Activated T-helper 2 cell treated with anti-CD3 and anti-CD28 coated beads, Interferon-gamma antibody, Interleukin-2, Interleukin-4, amounts not matched to agents 10 μg/mL and 5 μg/mL and 100 μg/mL, durations not matched to agents 14 hours and 24 hours and 36 hours (primary cell): Measurements from ENCODE around the gene RIN3. TPM values are rescaled to one million over a fixed set of nuclear protein-coding genes. Genes with fewer than 3 reads are reported as not detected.
"Not testable (repeated sequence)": the region's sequence is repeated elsewhere in the genome, so short reads cannot be mapped to it uniquely, and the experiment has no call there.

Experiments used
- DNase-seq: peaks from one replicate; pipeline ENCODE4 v3.0.0; 2021; ENCODE audit warnings: low spot score
- H3K27ac Mint-ChIP-seq: one replicate; pipeline ENCODE4 v1.8.0; 2021; ENCODE audit warnings: mixed read lengths
- H3K27me3 Mint-ChIP-seq: one replicate; pipeline ENCODE4 v1.8.0; 2021; ENCODE audit warnings: low read depth, mixed read lengths
- H3K36me3 Mint-ChIP-seq: one replicate; pipeline ENCODE4 v1.8.0; 2021; ENCODE audit warnings: low read depth, mixed read lengths
- H3K4me1 Mint-ChIP-seq: one replicate; pipeline ENCODE4 v1.8.0; 2021; ENCODE audit warnings: low read depth, mixed read lengths
- H3K4me3 Mint-ChIP-seq: one replicate; pipeline ENCODE4 v1.8.0; 2021; ENCODE audit warnings: low read depth, mild to moderate bottlenecking, moderate library complexity, mixed read lengths
- H3K9me3 Mint-ChIP-seq: one replicate; pipeline ENCODE4 v1.8.0; 2021; ENCODE audit warnings: mixed read lengths
- intact Hi-C: fragments of 100-400 bp; cut with micrococcal nuclease; formaldehyde crosslinking; loops from one replicate; pipeline ENCODE4 v1.15.1; 2023
- total RNA-seq: library from RNA; stranded (reverse); gene quantifications from 2 replicates; pipeline ENCODE4 v1.2.3, GENCODE V29; 2022

RIN3 gene
- total RNA-seq, 1 donor from 2014 or later = 21.1 TPM

DNA sequence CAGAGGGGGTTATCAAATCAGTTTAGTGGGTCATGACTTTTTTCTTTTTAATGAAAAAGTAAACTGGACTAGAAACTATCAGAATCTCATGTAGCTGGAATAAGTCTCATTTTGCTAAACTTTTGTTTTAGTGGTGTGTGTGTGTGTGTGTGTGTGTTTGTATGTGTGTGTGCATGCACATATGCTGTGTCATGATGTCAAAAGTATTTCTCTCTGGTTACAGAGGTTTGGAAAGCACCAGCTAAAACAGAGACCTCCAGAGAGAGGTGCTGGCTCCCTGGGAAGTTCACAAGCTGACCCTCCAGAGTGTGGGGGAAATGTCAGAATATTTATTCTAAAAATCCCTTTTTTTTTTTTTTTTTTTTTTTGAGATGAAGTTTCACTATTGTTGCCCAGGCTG lies 120.1 kb downstream of the RIN3 start:
- no peak overlapping the region for H3K27ac Mint-ChIP-seq

DNA sequence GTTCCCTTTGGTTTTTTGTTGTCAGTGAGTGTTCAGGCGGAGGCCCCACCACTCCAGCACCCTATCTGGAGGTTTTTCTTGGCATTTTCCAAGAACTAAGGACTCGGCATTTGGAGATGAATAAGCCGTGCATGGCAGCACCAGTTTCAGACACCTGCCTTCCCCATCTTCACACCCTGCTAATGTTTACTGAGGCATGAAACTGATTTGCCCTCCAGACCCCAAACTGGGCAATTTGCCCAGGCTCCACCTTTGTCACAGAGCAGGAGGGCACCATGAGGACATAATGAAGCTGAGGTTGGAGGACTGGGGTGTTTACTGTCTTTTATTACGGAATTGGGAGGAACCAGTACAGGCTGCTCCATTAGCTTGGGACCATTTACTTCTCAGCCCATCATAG lies 121.5 kb downstream of the RIN3 start:
- Mint-ChIP-seq H3K4me3 (no peak overlapping the region), H3K27me3 (peaks cover 13% of the 10 kb centered on the region), H3K9me3 (no peaks in the 10 kb centered on the region), H3K4me1 (peaks cover 4% of the 10 kb centered on the region), H3K27ac (no peak overlapping the region), H3K36me3 (no peaks in the 10 kb centered on the region)
- intact Hi-C loops = no loop called here
- no peak for DNase-seq

More for the DNA sequence above, 120.1 kb downstream of the RIN3 start:
- Mint-ChIP-seq H3K27me3 (peaks cover 10% of the 10 kb centered on the region), H3K36me3 (peaks cover 3% of the 10 kb centered on the region), H3K4me3 (no peak overlapping the region), H3K9me3 (peaks cover 5% of the 10 kb centered on the region), H3K4me1 (peaks cover 4% of the 10 kb centered on the region)
- DNase-seq = no peak
- intact Hi-C loops = no loop called here

- Mint-ChIP-seq H3K4me1 (peaks cover 4% of the 10 kb centered on the region), H3K27me3 (peaks cover 13% of the 10 kb centered on the region), H3K36me3 (no peaks in the 10 kb centered on the region), H3K27ac (no peak overlapping the region), H3K4me3 (no peak overlapping the region), H3K9me3 (no peaks in the 10 kb centered on the region)
- intact Hi-C loops = no loop called here
- DNase-seq = no peak
Measured at GRCh38 chr14:92635896-92636295, 122.3 kb downstream of the RIN3 start.

GRCh38 chr14:92637228-92637627 lies 123.6 kb downstream of the RIN3 start:
- Mint-ChIP-seq H3K4me3 (no peak overlapping the region), H3K9me3 (no peaks in the 10 kb centered on the region)
- DNase-seq = no peak

DNA sequence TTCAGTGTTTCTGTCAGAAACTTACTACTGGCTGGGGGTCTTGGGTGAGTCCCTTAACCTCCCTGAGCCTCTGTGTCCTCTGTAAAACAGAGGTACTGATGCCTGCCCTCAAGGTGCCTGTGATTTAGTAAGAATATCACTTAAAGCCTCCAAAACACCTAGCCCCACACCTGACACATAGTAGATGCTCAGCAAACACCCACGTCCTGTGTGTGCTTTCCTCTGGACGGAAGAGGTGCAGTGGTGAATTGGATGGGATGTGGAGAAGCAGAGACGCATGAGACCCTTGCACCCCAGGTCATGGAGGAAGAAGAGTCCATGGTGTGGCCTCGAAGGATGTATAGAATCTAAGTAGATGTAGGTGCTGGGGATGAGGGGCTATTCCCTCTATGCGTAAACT lies 124.3 kb downstream of the RIN3 start:
- H3K27me3 Mint-ChIP-seq = peaks cover 13% of the 10 kb centered on the region
- no peak for DNase-seq
- no peak overlapping the region for H3K27ac Mint-ChIP-seq
- peaks cover 4% of the 10 kb centered on the region for H3K4me1 Mint-ChIP-seq
- intact Hi-C loops = no loop called here
- H3K36me3 Mint-ChIP-seq = no peaks in the 10 kb centered on the region
- no peaks in the 10 kb centered on the region for H3K9me3 Mint-ChIP-seq
- no peak overlapping the region for H3K4me3 Mint-ChIP-seq

More at GRCh38 chr14:92637228-92637627, 123.6 kb downstream of the RIN3 start:
- Mint-ChIP-seq H3K4me1 (peaks cover 4% of the 10 kb centered on the region), H3K27ac (no peak overlapping the region), H3K36me3 (no peaks in the 10 kb centered on the region), H3K27me3 (peaks cover 13% of the 10 kb centered on the region)
- intact Hi-C loops = no loop called here

DNA sequence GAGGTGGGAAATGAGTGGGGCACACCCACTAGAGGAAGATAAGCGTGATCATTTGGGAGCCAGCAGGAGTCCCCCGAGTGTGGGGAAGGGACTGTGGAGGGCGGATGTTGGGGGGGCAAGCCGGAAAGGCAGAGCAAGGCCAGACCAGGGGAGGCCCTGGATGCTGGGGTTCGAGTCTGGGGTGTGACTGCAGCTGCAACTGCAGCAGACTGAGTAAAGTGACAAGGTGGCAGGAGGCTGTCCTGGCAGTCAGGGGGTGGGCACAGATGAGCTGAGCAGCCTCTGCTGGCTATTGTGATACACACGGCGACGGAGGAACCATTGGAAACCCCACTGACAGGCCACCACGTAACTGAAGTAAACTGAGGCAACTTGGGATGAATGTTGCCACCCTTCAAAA lies 124.7 kb downstream of the RIN3 start:
- intact Hi-C loops = no loop called here
- Mint-ChIP-seq H3K27ac (no peak overlapping the region), H3K27me3 (peaks cover 11% of the 10 kb centered on the region), H3K36me3 (no peaks in the 10 kb centered on the region), H3K9me3 (no peaks in the 10 kb centered on the region), H3K4me1 (peaks cover 2% of the 10 kb centered on the region), H3K4me3 (no peak overlapping the region)
- DNase-seq = no peak

GRCh38 chr14:92638904-92639303 lies 125.3 kb downstream of the RIN3 start:
- Mint-ChIP-seq H3K36me3 (peaks cover under 1% of the 10 kb centered on the region), H3K4me3 (no peak overlapping the region), H3K27ac (no peak overlapping the region), H3K9me3 (no peaks in the 10 kb centered on the region), H3K27me3 (peaks cover 8% of the 10 kb centered on the region), H3K4me1 (no peaks in the 10 kb centered on the region)
- intact Hi-C loops = no loop called here
- DNase-seq = no peak

- H3K9me3 Mint-ChIP-seq, H3K27me3 Mint-ChIP-seq, intact Hi-C loops, H3K27ac Mint-ChIP-seq, H3K4me3 Mint-ChIP-seq, H3K36me3 Mint-ChIP-seq, DNase-seq, H3K4me1 Mint-ChIP-seq: not testable (repeated sequence)
Measured at GRCh38 chr14:92639472-92640117, 126.0 kb downstream of the RIN3 start.

DNA sequence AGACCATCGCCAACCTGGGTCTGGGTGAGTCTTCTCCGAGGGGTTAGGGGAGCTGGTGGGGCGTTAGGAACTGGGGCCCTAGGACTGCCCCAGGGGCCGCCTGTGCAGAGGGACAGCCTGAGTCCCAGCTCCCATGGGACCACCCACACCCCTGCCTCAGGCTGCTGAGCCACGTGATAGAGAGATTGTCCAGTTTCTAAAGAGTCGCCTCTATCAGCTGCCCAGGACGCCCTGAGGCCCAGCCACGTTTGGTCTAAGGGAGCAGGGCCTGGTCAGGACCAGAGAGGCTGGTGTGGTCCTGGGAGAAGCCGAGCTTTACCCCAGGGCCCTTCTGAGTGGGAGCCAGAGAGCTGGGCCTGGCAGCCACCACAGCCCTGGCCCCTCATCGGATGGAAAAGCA lies 127.7 kb downstream of the RIN3 start:
- intact Hi-C loops = no loop called here
- Mint-ChIP-seq H3K4me3 (no peak overlapping the region), H3K27ac (no peak overlapping the region), H3K36me3 (peaks cover 16% of the 10 kb centered on the region), H3K4me1 (peaks cover 7% of the 10 kb centered on the region), H3K9me3 (peaks cover 6% of the 10 kb centered on the region), H3K27me3 (peaks cover 3% of the 10 kb centered on the region)
- no peak for DNase-seq

DNA sequence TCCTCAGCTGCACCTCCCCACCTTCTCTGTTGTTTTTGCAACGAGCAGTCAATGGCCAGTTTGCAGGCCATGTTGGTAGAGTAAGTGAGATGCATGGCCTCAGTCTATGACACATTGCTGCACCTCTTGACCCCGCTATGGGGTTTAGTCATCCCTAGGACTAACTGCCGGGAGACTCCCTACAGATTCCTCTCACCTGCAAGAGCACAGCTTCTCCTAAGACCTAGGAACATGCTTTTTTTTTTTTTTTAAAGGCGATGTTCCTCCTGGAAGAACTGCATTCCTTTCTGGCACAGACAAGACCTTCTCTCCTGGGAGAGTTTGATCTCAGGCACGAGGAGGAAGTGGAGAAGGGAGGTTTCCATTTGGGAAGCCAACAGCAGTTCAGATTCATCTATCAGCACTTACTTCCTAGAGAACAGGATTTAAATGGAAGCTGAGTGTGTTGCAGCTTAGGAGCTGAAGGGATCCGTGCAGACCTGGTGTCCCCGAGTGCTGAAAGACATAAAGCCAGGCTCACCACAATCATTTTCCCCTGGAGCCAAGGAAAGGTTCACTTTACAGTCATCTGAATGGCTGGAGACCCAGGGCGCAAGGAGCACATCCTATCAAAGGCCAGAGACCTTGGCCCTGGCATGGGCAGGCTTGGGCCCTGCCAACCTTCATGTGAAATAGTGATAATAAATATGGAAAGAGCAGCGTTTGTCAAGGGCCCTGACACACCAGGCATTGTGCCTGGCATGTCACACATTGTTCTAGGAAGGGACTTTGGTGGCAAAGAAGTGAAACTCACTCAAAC lies 130.8 kb downstream of the RIN3 start:
- no peak for DNase-seq
- Mint-ChIP-seq H3K9me3 (peaks cover 6% of the 10 kb centered on the region), H3K36me3 (peaks cover 19% of the 10 kb centered on the region), H3K4me1 (peaks cover 30% of the 10 kb centered on the region), H3K4me3 (no peak overlapping the region), H3K27me3 (no peaks in the 10 kb centered on the region), H3K27ac (no peak overlapping the region)
- intact Hi-C loops = no loop called here

DNA sequence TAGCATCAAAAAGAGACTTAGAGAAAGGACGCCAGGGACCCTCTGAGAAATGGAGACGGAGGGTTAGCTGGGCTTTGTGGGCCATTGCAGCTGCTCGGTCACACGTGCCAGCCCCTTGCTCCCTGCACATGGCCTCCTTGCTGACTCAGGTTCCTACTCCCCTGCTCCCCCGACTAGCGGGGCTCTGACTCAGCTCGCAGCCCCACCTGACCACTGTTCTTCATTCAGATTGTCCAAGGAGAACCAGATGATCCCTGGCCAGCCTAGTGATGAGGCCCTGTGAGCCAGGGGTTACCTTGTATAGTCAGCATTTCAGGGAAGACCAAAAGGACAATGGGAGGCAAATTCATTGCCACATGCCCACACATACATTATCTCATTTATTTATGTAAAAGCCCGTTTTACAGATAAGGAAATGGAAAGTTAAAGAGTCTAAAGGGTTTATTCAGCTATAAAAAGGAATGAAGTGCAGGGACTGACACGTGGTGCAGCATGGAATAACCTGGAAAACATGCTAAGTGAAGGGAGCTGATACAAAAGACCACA lies 131.5 kb downstream of the RIN3 start:
- H3K36me3 Mint-ChIP-seq = peaks cover 19% of the 10 kb centered on the region
- H3K27ac Mint-ChIP-seq = no peak overlapping the region
- H3K9me3 Mint-ChIP-seq = peaks cover 6% of the 10 kb centered on the region
- intact Hi-C loops = no loop called here
- no peak overlapping the region for H3K4me3 Mint-ChIP-seq
- no peaks in the 10 kb centered on the region for H3K27me3 Mint-ChIP-seq
- H3K4me1 Mint-ChIP-seq = peaks cover 37% of the 10 kb centered on the region
- no peak for DNase-seq

GRCh38 chr14:92645841-92646478 lies 132.4 kb downstream of the RIN3 start:
- Mint-ChIP-seq H3K36me3 (peaks cover 19% of the 10 kb centered on the region), H3K4me3 (no peak overlapping the region), H3K4me1 (peaks cover 46% of the 10 kb centered on the region), H3K27ac (no peak overlapping the region), H3K9me3 (peaks cover 6% of the 10 kb centered on the region), H3K27me3 (no peaks in the 10 kb centered on the region)
- DNase-seq = no peak
- intact Hi-C loops = no loop called here
